ENCODE results near the gene LRRC10.

DNA sequence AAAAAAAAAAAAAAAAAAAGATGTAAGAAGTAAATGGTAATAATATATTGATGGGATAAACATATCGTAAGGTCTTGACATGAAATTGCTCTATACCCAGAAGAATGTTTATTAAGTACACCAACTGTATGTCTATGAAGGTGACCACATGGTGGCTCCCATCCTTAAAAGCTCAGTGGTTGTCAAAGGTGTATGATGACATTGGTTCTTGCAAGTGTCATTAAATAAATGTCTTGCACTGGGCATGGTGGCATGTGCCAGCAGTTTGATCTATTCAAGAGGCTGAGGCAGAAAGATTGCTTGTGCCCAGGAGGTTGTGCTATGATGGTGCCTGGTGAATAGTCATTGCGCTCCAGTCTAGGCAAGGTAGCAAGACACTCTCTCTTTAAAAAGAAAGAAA is 15.0 kb downstream of the LRRC10 start:
- TF ChIP-seq, protein P1, sequence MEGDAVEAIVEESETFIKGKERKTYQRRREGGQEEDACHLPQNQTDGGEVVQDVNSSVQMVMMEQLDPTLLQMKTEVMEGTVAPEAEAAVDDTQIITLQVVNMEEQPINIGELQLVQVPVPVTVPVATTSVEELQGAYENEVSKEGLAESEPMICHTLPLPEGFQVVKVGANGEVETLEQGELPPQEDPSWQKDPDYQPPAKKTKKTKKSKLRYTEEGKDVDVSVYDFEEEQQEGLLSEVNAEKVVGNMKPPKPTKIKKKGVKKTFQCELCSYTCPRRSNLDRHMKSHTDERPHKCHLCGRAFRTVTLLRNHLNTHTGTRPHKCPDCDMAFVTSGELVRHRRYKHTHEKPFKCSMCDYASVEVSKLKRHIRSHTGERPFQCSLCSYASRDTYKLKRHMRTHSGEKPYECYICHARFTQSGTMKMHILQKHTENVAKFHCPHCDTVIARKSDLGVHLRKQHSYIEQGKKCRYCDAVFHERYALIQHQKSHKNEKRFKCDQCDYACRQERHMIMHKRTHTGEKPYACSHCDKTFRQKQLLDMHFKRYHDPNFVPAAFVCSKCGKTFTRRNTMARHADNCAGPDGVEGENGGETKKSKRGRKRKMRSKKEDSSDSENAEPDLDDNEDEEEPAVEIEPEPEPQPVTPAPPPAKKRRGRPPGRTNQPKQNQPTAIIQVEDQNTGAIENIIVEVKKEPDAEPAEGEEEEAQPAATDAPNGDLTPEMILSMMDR (IDR thresholded peaks at IDR 0.05; ENCODE audit: insufficient read depth, low read length): no peak
- TF ChIP-seq, protein P2, sequence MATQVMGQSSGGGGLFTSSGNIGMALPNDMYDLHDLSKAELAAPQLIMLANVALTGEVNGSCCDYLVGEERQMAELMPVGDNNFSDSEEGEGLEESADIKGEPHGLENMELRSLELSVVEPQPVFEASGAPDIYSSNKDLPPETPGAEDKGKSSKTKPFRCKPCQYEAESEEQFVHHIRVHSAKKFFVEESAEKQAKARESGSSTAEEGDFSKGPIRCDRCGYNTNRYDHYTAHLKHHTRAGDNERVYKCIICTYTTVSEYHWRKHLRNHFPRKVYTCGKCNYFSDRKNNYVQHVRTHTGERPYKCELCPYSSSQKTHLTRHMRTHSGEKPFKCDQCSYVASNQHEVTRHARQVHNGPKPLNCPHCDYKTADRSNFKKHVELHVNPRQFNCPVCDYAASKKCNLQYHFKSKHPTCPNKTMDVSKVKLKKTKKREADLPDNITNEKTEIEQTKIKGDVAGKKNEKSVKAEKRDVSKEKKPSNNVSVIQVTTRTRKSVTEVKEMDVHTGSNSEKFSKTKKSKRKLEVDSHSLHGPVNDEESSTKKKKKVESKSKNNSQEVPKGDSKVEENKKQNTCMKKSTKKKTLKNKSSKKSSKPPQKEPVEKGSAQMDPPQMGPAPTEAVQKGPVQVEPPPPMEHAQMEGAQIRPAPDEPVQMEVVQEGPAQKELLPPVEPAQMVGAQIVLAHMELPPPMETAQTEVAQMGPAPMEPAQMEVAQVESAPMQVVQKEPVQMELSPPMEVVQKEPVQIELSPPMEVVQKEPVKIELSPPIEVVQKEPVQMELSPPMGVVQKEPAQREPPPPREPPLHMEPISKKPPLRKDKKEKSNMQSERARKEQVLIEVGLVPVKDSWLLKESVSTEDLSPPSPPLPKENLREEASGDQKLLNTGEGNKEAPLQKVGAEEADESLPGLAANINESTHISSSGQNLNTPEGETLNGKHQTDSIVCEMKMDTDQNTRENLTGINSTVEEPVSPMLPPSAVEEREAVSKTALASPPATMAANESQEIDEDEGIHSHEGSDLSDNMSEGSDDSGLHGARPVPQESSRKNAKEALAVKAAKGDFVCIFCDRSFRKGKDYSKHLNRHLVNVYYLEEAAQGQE (IDR thresholded peaks at IDR 0.05; ENCODE audit: insufficient replicate concordance, low read depth): no peak
- TF ChIP-seq POLR2AphosphoS5 (IDR thresholded peaks at IDR 0.05; ENCODE audit: low read depth): no peak
- no peak for TF ChIP-seq SPI1 (IDR thresholded peaks at IDR 0.05; ENCODE audit: borderline replicate concordance, low read depth)

All from HL-60 (cell line).